HUES64 (cell line): ENCODE measurements around the gene AQR. TPM values are rescaled to one million over a fixed set of nuclear protein-coding genes. Genes with fewer than 3 reads are reported as not detected.

Experiments used
- H3K27ac ChIP-seq: 2 replicates; pipeline ENCODE4 v1.7.0; 2013; ENCODE audit warnings: low read depth, low read length, inconsistent platforms
- H3K27me3 ChIP-seq: 2 replicates; pipeline ENCODE4 v1.6.1; 2013; ENCODE audit warnings: mild to moderate bottlenecking, low read length; ENCODE audit not compliant: insufficient read depth
- H3K36me3 ChIP-seq: 2 replicates; pipeline ENCODE4 v1.6.1; 2013; ENCODE audit warnings: mild to moderate bottlenecking, low read length; ENCODE audit not compliant: insufficient read depth
- H3K4me1 ChIP-seq: 2 replicates; pipeline ENCODE4 v1.6.1; 2013; ENCODE audit warnings: mild to moderate bottlenecking, low read length, moderate library complexity; ENCODE audit not compliant: insufficient read depth
- H3K4me3 ChIP-seq: 2 replicates; pipeline ENCODE4 v1.5.1; 2013; ENCODE audit warnings: mild to moderate bottlenecking, low read length, moderate library complexity
- H3K9ac ChIP-seq: 2 replicates; pipeline ENCODE4 v1.6.1; 2013; ENCODE audit warnings: mild to moderate bottlenecking, low read depth, low read length
- H3K9me3 ChIP-seq: 2 replicates; pipeline ENCODE4 v1.6.1; 2013; ENCODE audit warnings: low read depth, low read length; ENCODE audit not compliant: insufficient read depth
- WGBS: fragments of 150-250, 120-280 bp; methylation state at CpG from one replicate; pipeline ENCODE4 v1.1.7; 2013; ENCODE audit warnings: missing lambda C conversion rate; 5-methylcytosine and 5-hydroxymethylcytosine counted together
- polyA plus RNA-seq, 2 experiments: library from polyadenylated mRNA; stranded (reverse); fragments of 50-300 nt; gene quantifications; one replicate each; pipeline ENCODE4 v1.2.3, GENCODE V29; 2013

Gene AQR
- 32.4 TPM for polyA plus RNA-seq (2013, experiment 1 of 2)
- polyA plus RNA-seq (2013, experiment 2 of 2): 39.2 TPM

DNA sequence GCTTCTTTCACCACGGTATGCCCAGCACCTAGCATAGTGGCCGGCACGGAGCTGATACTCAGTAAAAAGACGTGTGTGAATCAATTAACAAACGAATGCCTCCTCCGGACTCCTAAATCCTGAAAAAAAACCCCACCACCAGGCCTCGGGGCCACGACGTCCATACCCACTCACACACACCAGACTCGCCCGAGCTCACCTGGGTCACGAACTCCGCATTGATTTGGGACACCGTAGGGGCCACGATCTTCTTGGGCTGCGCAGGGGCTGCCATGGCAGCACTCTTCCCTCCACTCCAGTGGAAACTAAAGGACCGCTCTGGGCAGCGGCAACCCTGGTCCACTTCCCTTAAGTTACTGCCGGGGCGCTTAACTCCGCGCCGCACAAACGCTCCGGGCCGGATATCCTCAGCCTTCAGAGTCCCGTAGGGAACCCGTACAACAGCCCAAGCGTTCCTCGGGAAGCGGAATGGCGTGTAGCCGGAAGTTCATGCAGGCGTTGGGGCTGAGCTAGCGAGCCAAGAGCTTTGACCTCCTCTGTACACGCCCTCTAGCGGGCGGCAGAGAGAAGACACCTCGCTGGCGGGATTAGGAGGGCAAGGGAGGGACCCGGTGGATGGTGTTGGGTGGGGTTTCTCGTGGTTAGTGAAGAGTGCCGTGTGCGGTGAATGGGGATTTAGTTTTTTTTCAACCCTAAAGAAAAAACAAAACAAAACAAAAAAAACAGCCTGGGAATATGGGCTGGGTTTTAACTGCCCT is at the start of gene AQR:
TSS of gene AQR (minus strand) at position 403 of the 758 bp plus-strand sequence. CDS start at position 274, 129 bp downstream.
- under 1% methylated on average over 41 of the region's 44 CpGs for WGBS
- Histone ChIP-seq H3K27me3 (no peaks in the 10 kb centered on the region), H3K36me3 (peaks cover 20% of the 10 kb centered on the region), H3K4me1 (peaks cover 4% of the 10 kb centered on the region; the same call in 1 of the 2 replicates), H3K9me3 (no peaks in the 10 kb centered on the region), H3K27ac (peak within 1 kb of the TSS; percentile 50; the same call in 1 of the 2 replicates), H3K4me3 (peak within 1 kb of the TSS; percentile 83), H3K9ac (peak within 1 kb of the TSS; percentile 86)

DNA sequence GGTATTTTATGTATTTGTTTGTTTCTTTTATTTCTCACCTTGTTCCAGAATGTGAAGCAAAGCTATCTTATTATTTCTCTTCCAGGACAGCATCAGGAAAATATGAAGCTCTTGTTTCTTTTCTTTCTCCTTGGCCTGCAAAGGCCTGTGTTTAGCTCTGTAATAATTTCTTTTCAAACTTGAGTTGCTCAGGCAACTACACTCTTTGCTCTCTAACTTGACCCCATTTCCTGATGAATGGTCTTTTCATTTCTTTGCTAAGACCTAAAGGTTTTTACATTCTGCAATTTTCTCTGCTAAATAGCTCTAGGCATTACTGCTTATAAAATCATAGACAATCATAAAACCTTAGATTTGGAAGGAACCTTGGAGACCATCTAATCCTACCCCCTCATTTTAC is 44.7 kb upstream of the AQR start:
- no peak overlapping the region for H3K4me3 ChIP-seq
- no peaks in the 10 kb centered on the region for H3K9me3 ChIP-seq
- H3K27ac ChIP-seq: no peak overlapping the region
- no peak overlapping the region for H3K9ac ChIP-seq
- H3K27me3 ChIP-seq: no peaks in the 10 kb centered on the region
- no peaks in the 10 kb centered on the region for H3K36me3 ChIP-seq
- peaks cover 3% of the 10 kb centered on the region for H3K4me1 ChIP-seq

DNA sequence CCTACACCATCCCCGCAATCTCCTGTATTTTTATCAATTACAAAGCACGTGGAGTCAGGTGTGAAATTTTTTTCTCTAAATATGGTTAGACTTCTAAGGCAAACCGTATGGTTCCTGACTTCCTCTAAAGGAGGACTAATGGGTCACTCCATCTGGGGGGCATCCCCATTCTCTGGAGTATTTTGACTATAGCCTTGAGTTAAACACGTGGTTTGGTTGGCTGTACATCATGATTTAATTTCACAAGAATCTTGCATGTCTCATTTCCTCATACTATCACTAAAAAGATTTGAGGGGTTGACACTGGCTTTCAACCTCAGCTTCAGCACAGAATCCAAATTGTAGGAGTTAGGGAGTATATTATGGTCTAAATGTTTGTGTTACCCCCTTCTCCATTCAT is 43.8 kb upstream of the AQR start:
- H3K9me3 ChIP-seq: no peaks in the 10 kb centered on the region
- H3K27ac ChIP-seq: no peak overlapping the region
- H3K27me3 ChIP-seq: no peaks in the 10 kb centered on the region
- no peaks in the 10 kb centered on the region; the same call in 1 of the 2 replicates for H3K4me1 ChIP-seq
- WGBS: 84% methylated on average over 3 of the region's 4 CpGs
- no peak overlapping the region for H3K9ac ChIP-seq
- H3K36me3 ChIP-seq: no peaks in the 10 kb centered on the region
- H3K4me3 ChIP-seq: no peak overlapping the region

DNA sequence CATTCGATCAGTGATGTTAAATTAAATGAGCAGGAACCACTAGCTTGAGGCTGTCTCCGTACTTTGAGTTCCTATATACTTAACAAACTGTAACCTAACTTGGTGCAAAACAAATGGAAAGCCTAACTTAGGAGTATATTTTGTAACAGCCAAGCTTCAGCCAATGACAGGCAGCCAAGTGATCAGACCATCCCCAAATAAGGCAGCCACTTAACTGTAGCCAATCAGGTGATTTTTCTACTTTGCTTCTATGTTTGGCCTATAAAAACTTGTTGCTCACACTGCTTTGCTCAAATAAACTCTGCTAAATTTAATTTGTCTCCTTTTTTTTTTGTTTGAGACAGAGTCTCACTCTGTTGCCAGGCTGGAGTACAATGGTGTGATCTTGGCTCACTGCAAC is 37.9 kb upstream of the AQR start:
- no peaks in the 10 kb centered on the region for H3K36me3 ChIP-seq
- no peak overlapping the region for H3K4me3 ChIP-seq
- no peaks in the 10 kb centered on the region for H3K9me3 ChIP-seq
- WGBS: 94% methylated on average over 2 of the region's 2 CpGs
- H3K9ac ChIP-seq: no peak overlapping the region
- no peaks in the 10 kb centered on the region for H3K27me3 ChIP-seq
- H3K27ac ChIP-seq: no peak overlapping the region
- H3K4me1 ChIP-seq: no peaks in the 10 kb centered on the region

DNA sequence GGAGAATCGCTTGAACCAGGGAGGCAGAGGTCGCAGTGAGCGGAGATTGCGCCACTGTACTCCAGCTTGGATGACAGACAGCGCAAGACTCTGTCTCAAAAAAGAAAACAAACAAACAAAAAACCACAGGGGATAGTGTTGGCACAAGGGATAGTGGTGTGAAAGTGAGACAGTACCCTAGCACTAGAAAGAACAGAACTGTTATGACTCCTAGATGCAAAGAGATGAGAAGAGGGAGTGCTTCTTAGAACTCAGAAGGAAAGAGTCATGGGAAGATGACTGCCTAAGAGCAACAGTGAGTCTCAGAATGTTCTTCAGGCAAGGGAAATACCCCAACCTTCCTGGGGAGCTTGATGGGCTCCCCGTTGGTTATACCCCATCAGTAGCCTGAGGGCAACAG is 36.4 kb upstream of the AQR start:
- no peak overlapping the region for H3K4me3 ChIP-seq
- H3K9me3 ChIP-seq: no peaks in the 10 kb centered on the region
- no peak overlapping the region for H3K9ac ChIP-seq
- WGBS: 97% methylated on average over 6 of the region's 6 CpGs
- no peak overlapping the region for H3K27ac ChIP-seq
- no peaks in the 10 kb centered on the region for H3K4me1 ChIP-seq
- no peaks in the 10 kb centered on the region for H3K36me3 ChIP-seq
- no peaks in the 10 kb centered on the region for H3K27me3 ChIP-seq

DNA sequence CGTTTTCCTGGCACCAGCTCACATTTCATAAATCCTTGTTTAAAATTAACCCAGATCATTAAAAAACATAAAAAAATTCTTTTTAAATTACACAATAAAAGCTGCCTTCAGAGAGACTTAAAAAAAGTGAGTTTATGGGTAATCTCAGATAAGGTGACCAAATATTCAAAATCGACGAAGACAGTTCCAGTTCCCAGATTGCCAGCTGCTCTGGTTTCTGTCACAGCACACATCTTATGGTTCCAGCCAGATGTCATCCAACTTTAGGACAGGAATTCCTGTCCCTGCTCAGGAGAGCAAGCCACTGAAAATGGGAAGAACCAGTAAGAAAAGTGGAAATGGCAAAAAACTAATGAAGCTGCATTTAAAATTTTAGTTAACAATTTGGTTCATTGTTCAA is 34.4 kb upstream of the AQR start:
- Histone ChIP-seq H3K27ac (no peak overlapping the region), H3K27me3 (no peaks in the 10 kb centered on the region), H3K4me1 (no peaks in the 10 kb centered on the region), H3K36me3 (no peaks in the 10 kb centered on the region), H3K9me3 (no peaks in the 10 kb centered on the region), H3K4me3 (no peak overlapping the region), H3K9ac (no peak overlapping the region)
- WGBS: 92% methylated on average over 3 of the region's 3 CpGs

DNA sequence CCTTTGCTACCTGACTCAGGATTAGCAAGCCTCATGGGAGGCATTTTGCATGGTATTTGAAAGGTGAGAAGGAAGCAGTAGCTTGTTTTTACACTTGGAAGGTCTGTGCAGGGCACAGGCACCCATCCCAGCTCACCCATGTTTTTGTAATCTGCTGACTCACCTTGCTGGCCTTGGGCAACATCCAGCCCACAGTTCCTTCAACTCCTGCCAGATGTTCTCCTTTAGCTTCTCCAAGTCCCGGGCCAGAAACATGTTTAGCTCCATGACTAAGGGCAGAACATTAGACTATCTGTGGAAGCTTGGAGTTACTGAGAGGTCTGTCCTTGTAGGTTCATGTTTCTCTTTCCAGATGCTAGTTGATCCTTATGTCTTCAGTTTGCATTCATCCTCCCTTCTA is 31.0 kb upstream of the AQR start:
- no peaks in the 10 kb centered on the region for H3K36me3 ChIP-seq
- H3K4me3 ChIP-seq: no peak overlapping the region
- H3K27me3 ChIP-seq: no peaks in the 10 kb centered on the region
- H3K9me3 ChIP-seq: no peaks in the 10 kb centered on the region
- no peak overlapping the region for H3K27ac ChIP-seq
- H3K4me1 ChIP-seq: peaks cover 4% of the 10 kb centered on the region
- no peak overlapping the region for H3K9ac ChIP-seq
- 89% methylated on average over 1 of the region's 1 CpG for WGBS

DNA sequence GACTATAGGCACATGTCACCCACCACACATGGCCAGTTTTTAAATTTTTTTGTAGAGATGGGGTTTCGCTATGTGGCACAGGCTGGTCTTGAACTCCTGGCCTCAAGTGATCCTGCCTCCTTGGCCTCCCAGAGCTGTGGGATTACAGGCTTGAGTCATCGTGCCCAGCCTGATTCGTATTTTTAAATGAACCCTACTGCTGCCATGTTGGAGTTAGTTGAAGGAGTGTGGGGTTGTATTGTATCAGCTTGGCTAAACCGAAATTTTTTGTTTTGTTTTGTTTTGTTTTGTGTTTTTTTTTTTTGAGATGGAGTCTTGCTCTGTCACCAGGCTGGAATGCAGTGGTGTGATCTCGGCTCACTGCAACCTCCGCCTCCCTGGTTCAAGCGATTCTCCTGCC is 30.4 kb upstream of the AQR start:
- H3K9ac ChIP-seq: no peak overlapping the region
- H3K27ac ChIP-seq: no peak overlapping the region
- H3K9me3 ChIP-seq: no peaks in the 10 kb centered on the region
- no peak overlapping the region for H3K4me3 ChIP-seq
- H3K27me3 ChIP-seq: no peaks in the 10 kb centered on the region
- H3K4me1 ChIP-seq: peaks cover 10% of the 10 kb centered on the region
- WGBS: 95% methylated on average over 4 of the region's 7 CpGs
- H3K36me3 ChIP-seq: no peaks in the 10 kb centered on the region

DNA sequence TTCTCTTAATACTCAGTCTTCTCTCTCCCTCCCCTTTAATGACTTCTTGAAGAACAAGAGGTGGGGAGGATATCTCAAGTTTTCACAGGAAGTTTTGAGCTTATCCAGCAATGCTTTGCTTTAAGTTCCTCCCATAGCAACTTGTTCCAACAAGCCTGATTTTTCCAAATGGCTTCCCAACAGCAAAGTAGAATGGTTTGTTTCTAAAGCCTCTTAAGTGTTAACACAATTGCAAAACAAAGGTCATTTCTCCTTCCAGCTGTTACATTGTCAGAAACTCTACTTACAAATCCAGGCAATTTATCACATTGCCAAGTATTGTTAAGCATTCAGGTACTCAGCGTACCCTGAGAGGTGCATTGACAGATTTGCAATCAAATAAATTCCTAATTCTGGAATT is 25.4 kb upstream of the AQR start:
- Histone ChIP-seq H3K4me3 (no peak overlapping the region), H3K27me3 (no peaks in the 10 kb centered on the region), H3K36me3 (no peaks in the 10 kb centered on the region), H3K27ac (peak overlapping the region; percentile 85; the same call in 1 of the 2 replicates), H3K4me1 (peaks cover 25% of the 10 kb centered on the region), H3K9me3 (no peaks in the 10 kb centered on the region), H3K9ac (peak overlapping the region; percentile 24; the same call in 1 of the 2 replicates)
- 64% methylated on average over 1 of the region's 1 CpG for WGBS

DNA sequence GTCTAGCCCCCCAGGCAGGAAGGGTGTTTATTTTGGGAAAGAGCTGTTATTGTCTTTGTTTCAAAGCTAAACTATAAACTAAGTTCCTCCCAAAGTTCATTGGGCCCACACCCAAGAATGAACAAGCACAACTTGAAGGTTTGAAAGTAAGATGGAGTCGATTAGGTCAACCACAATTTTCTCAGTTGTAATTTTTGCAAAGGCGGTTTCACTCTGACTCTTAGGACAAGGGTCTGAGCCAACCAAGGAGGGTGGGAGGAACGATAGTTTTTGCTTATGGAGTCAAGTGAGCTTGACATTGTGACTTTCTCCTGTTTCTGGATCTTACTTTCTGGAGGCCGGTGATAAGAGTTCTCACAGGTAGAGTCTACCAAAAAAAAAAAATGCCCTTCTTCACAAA is 24.3 kb upstream of the AQR start:
- peaks cover 27% of the 10 kb centered on the region for H3K4me1 ChIP-seq
- no peak overlapping the region for H3K9ac ChIP-seq
- H3K27me3 ChIP-seq: no peaks in the 10 kb centered on the region
- no peaks in the 10 kb centered on the region for H3K9me3 ChIP-seq
- WGBS: 95% methylated on average over 4 of the region's 4 CpGs
- H3K27ac ChIP-seq: peak overlapping the region; percentile 30; the same call in 1 of the 2 replicates
- no peak overlapping the region for H3K4me3 ChIP-seq
- H3K36me3 ChIP-seq: no peaks in the 10 kb centered on the region

DNA sequence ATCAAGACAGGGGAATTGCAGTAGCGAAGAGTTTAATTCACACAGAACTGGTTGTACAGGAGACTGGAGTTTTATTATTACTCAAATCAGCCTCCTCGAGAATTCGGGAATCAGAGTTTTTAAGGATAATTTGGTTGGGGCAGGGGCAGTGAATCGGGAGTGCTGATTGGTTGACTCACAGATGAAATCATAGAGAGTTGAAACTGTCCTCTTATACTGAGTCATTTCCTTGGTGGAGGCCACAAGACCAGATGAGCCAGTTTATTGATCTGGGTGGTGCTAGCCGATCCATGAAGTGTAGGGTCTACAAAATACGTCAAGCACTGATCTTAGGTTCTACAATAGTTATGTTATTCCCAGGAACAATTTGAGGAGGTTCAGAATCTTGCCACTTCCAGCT is 23.9 kb upstream of the AQR start:
- WGBS: 97% methylated on average over 6 of the region's 6 CpGs
- Histone ChIP-seq H3K27ac (no peak overlapping the region), H3K4me3 (no peak overlapping the region), H3K36me3 (no peaks in the 10 kb centered on the region), H3K9me3 (no peaks in the 10 kb centered on the region), H3K4me1 (peaks cover 29% of the 10 kb centered on the region), H3K27me3 (no peaks in the 10 kb centered on the region), H3K9ac (no peak overlapping the region)
